Panc1 (cell line): Measurements from ENCODE around the gene LPAR6. TPM values are rescaled to one million over a fixed set of nuclear protein-coding genes. Genes with fewer than 3 reads are reported as not detected.

Source experiments
- ATAC-seq: fragments of 200-7000 bp; cut with Tn5 transposase; 2 replicates; pipeline ENCODE4 v1.9.1; 2020; ENCODE audit warnings: mild to moderate bottlenecking, moderate library complexity
- BruUV-seq: library from RNA; stranded (reverse); fragments of 400-500 nt; replicated peaks from 2 replicates; lab custom pipeline; 2021; lab: Mats Ljungman, UMichigan
- CTCF ChIA-PET: fragments of 300-600 bp; sonication (Branson Sonifier 250); formaldehyde crosslinking; loops from one replicate; lab custom pipeline; 2022; ENCODE audit warnings: antibody characterized with exemption; lab: Charles Lee
- POLR2A ChIA-PET: fragments of 300-600 bp; sonication (Branson Sonifier 250); formaldehyde crosslinking; loops from one replicate; lab custom pipeline; 2022; ENCODE audit warnings: antibody characterized with exemption; lab: Charles Lee
- DNase-seq: peaks from one replicate; pipeline ENCODE4 v3.0.0-alpha.2; 2010; ENCODE audit warnings: low read depth, low spot score
- H3K27ac ChIP-seq: 2 replicates; pipeline ENCODE4 v1.5.1; 2011; ENCODE audit warnings: mild to moderate bottlenecking, low read length, inconsistent platforms
- H3K27me3 ChIP-seq: fragments of 200-500 bp; sonication (Bioruptor generic); 2 replicates; pipeline ENCODE4 v1.6.0; 2014; ENCODE audit warnings: low read length, inconsistent platforms; ENCODE audit not compliant: control insufficient read depth, insufficient read depth
- H3K36me3 ChIP-seq: fragments of 200-500 bp; sonication (Bioruptor generic); 2 replicates; pipeline ENCODE4 v1.5.1; 2014; ENCODE audit warnings: inconsistent platforms, mild to moderate bottlenecking, low read length, moderate library complexity; ENCODE audit not compliant: control insufficient read depth, insufficient read depth
- H3K4me1 ChIP-seq: 2 replicates; pipeline ENCODE4 v1.5.1; 2011; ENCODE audit warnings: inconsistent platforms, mild to moderate bottlenecking, low read length, moderate library complexity; ENCODE audit not compliant: control insufficient read depth, insufficient read depth
- H3K4me3 ChIP-seq, 2 experiments: 2 replicates each; pipeline ENCODE4 v1.5.1; 2011 to 2012; ENCODE audit warnings: low read depth in 2 of 2, low read length in 2 of 2, mild to moderate bottlenecking in 2 of 2, inconsistent platforms in 1 of 2, moderate library complexity in 1 of 2
- H3K9me3 ChIP-seq: fragments of 200-500 bp; sonication (Bioruptor generic); 2 replicates; pipeline ENCODE4 v1.5.1; 2014; ENCODE audit warnings: low read depth, mild to moderate bottlenecking, inconsistent platforms, low read length, moderate library complexity; ENCODE audit not compliant: control insufficient read depth, insufficient read depth
- CTCF ChIP-seq: fragments of 450-650 bp; IDR thresholded peaks from 2 replicates; pipeline ENCODE4 v1.5.1; 2017; ENCODE audit warnings: mild to moderate bottlenecking
- POLR2AphosphoS5 ChIP-seq: IDR thresholded peaks from 2 replicates; pipeline ENCODE4 v1.6.1; 2012; ENCODE audit warnings: mild to moderate bottlenecking, low read depth, low read length, moderate library complexity
- REST ChIP-seq, 2 experiments: IDR thresholded peaks; 2 replicates each; pipeline ENCODE4 v1.6.1; 2011 to 2012; ENCODE audit warnings: low read depth in 2 of 2, control low read depth in 1 of 2, low read length in 1 of 2, mild to moderate bottlenecking in 1 of 2, moderate library complexity in 1 of 2; ENCODE audit not compliant: insufficient read depth in 1 of 2
- SIN3A ChIP-seq: IDR thresholded peaks from 2 replicates; pipeline ENCODE4 v1.6.1; 2012; ENCODE audit warnings: low read depth, mild to moderate bottlenecking, low read length, moderate library complexity, borderline replicate concordance; ENCODE audit not compliant: insufficient read depth
- TCF7L2 ChIP-seq: IDR thresholded peaks from 2 replicates; pipeline ENCODE4 v1.6.1; 2011; ENCODE audit warnings: mild to moderate bottlenecking, low read depth, low read length, inconsistent platforms
- in situ Hi-C: cut with HindIII; loops from 2 replicates; pipeline ENCODE4 v1.10.0; 2016; ENCODE audit warnings: low sequenced_read_pairs, low pct_unique_long_range_greater_than_20kb
- intact Hi-C: fragments of 100-400 bp; cut with micrococcal nuclease; formaldehyde crosslinking; loops from one replicate; pipeline ENCODE4 v1.10.0; 2022; ENCODE audit not compliant: unreplicated experiment
- total RNA-seq: library from RNA; stranded (reverse); gene quantifications from one replicate; pipeline ENCODE4 v1.2.1, GENCODE V29; 2021; ENCODE audit not compliant: unreplicated experiment

The LPAR6 gene
- total RNA-seq, 1 experiment from 2014 or later = 3.9 TPM

GRCh38 chr13:48448959-48449614 lies 36.2 kb upstream of the LPAR6 start:
- intact Hi-C loops (no loop called here), in situ Hi-C loops (no loop called here)
- Histone ChIP-seq H3K4me1 (no peaks in the 10 kb centered on the region), H3K9me3 (no peaks in the 10 kb centered on the region), H3K4me3 (no peak overlapping the region), H3K27me3 (no peaks in the 10 kb centered on the region), H3K27ac (no peak overlapping the region), H3K36me3 (no peaks in the 10 kb centered on the region)
- ATAC-seq = no peak
- ChIA-PET POLR2A (no interaction called here), CTCF (no interaction called here)
- TF ChIP-seq POLR2AphosphoS5 (no peak), CTCF (no peak), TCF7L2 (no peak), REST (IDR thresholded peaks at IDR 0.05; ENCODE audit: insufficient read depth in 1 of 2, low read depth in 2 of 2, low read length in 1 of 2) (no peak), SIN3A (no peak)
- BruUV-seq = no TSS peak
- no peak for DNase-seq

- TF ChIP-seq CTCF (no peak), TCF7L2 (no peak), SIN3A (no peak), POLR2AphosphoS5 (no peak), REST (IDR thresholded peaks at IDR 0.05; ENCODE audit: insufficient read depth in 1 of 2, low read depth in 2 of 2, low read length in 1 of 2) (no peak)
- in situ Hi-C loops (no loop called here), intact Hi-C loops (no loop called here)
- Histone ChIP-seq H3K9me3 (no peaks in the 10 kb centered on the region), H3K4me1 (no peaks in the 10 kb centered on the region), H3K4me3 (no peak overlapping the region), H3K27ac (no peak overlapping the region), H3K27me3 (no peaks in the 10 kb centered on the region), H3K36me3 (no peaks in the 10 kb centered on the region)
- CTCF ChIA-PET = no interaction called here
- no peak for ATAC-seq
- no TSS peak for BruUV-seq
- POLR2A ChIA-PET = no interaction called here
- DNase-seq = no peak
Observed at GRCh38 chr13:48448285-48448958, 35.5 kb upstream of the LPAR6 start.
